Caco-2 (cell line): ENCODE measurements around the gene NCKAP5. TPM values are rescaled to one million over a fixed set of nuclear protein-coding genes. Genes with fewer than 3 reads are reported as not detected.

Source experiments
- BruUV-seq: library from RNA; stranded (reverse); fragments of 400-500 nt; replicated peaks from 2 replicates; lab custom pipeline; 2021; lab: Mats Ljungman, UMichigan
- CTCF ChIA-PET: fragments of 300-600 bp; sonication (Branson Sonifier 250); formaldehyde crosslinking; loops from one replicate; lab custom pipeline; 2022; ENCODE audit warnings: antibody characterized with exemption; lab: Charles Lee
- POLR2A ChIA-PET: fragments of 300-600 bp; sonication (Branson Sonifier 250); formaldehyde crosslinking; loops from one replicate; lab custom pipeline; 2022; ENCODE audit warnings: antibody characterized with exemption; lab: Charles Lee
- DNase-seq, 2 experiments: peaks; one replicate each; pipeline versions ENCODE4 v3.0.0 to v3.0.0-alpha.2; 2020 to 2022
- H3K27me3 ChIP-seq: replicated peaks from 2 replicates; pipeline ENCODE4 v1.6.0; 2011; ENCODE audit warnings: low read length; ENCODE audit not compliant: control insufficient read depth, insufficient read depth
- H3K36me3 ChIP-seq: 2 replicates; pipeline ENCODE4 v1.5.1; 2011; ENCODE audit warnings: low read length; ENCODE audit not compliant: control insufficient read depth, insufficient read depth
- H3K4me1 ChIP-seq: fragments of 250-450 bp; sonication (Bioruptor Pico); 2 replicates; pipeline ENCODE4 v1.5.1; 2020; ENCODE audit warnings: mild to moderate bottlenecking
- H3K4me3 ChIP-seq: 2 replicates; pipeline ENCODE4 v1.5.1; 2011; ENCODE audit warnings: low read depth, mild to moderate bottlenecking, control low read depth, low read length
- H3K9me3 ChIP-seq: fragments of 250-450 bp; sonication (Bioruptor Pico); 2 replicates; pipeline ENCODE4 v1.5.1; 2020; ENCODE audit warnings: mild to moderate bottlenecking, moderate library complexity
- H3K27ac Mint-ChIP-seq: one replicate; pipeline ENCODE4 v1.8.0; 2022; ENCODE audit warnings: mixed read lengths; ENCODE audit not compliant: unreplicated experiment
- H3K27me3 Mint-ChIP-seq: one replicate; pipeline ENCODE4 v1.8.0; 2022; ENCODE audit warnings: mixed read lengths; ENCODE audit not compliant: insufficient read depth, unreplicated experiment
- H3K36me3 Mint-ChIP-seq: one replicate; pipeline ENCODE4 v1.8.0; 2022; ENCODE audit warnings: mild to moderate bottlenecking, mixed read lengths; ENCODE audit not compliant: insufficient read depth, unreplicated experiment
- H3K4me1 Mint-ChIP-seq: one replicate; pipeline ENCODE4 v1.8.0; 2022; ENCODE audit warnings: low read depth, mixed read lengths; ENCODE audit not compliant: unreplicated experiment
- H3K4me3 Mint-ChIP-seq: one replicate; pipeline ENCODE4 v1.8.0; 2022; ENCODE audit warnings: mild to moderate bottlenecking, moderate library complexity, mixed read lengths; ENCODE audit not compliant: unreplicated experiment
- H3K9me3 Mint-ChIP-seq: one replicate; pipeline ENCODE4 v1.8.0; 2022; ENCODE audit warnings: mixed read lengths; ENCODE audit not compliant: unreplicated experiment
- CTCF ChIP-seq, 2 experiments: fragments of 200-600 bp in 1 of 2; IDR thresholded peaks; 1 replicate in 1 of 2; 2 replicates in 1 of 2; pipeline versions ENCODE4 v1.5.1 to v1.8.0; 2011 to 2022; ENCODE audit warnings: antibody characterized with exemption in 1 of 2, control low read depth in 1 of 2, inconsistent platforms in 1 of 2, low read depth in 1 of 2, low read length in 1 of 2, mild to moderate bottlenecking in 1 of 2, moderate library complexity in 1 of 2; ENCODE audit not compliant: insufficient read depth in 1 of 2, severe bottlenecking in 1 of 2, unreplicated experiment in 1 of 2
- intact Hi-C: fragments of 100-400 bp; cut with micrococcal nuclease; formaldehyde crosslinking; loops from one replicate; pipeline ENCODE4 v1.10.0; 2022; ENCODE audit not compliant: unreplicated experiment
- total RNA-seq: library from RNA; stranded (reverse); gene quantifications from 2 replicates; pipeline ENCODE4 v1.2.3, GENCODE V29; 2022

Gene NCKAP5
- total RNA-seq, 1 experiment from 2014 or later: 3.8 TPM

- ChIA-PET CTCF (no interaction called here), POLR2A (no interaction called here)
- BruUV-seq: no TSS peak
- no peaks in the 10 kb centered on the region for H3K4me1 ChIP-seq
- Mint-ChIP-seq H3K27me3 (peaks cover 3% of the 10 kb centered on the region), H3K4me1 (no peaks in the 10 kb centered on the region), H3K27ac (no peak overlapping the region), H3K4me3 (no peak overlapping the region), H3K9me3 (no peaks in the 10 kb centered on the region), H3K36me3 (no peaks in the 10 kb centered on the region)
- intact Hi-C loops: no loop called here
- no peak for DNase-seq
- no peaks in the 10 kb centered on the region for H3K9me3 ChIP-seq
- no peaks in the 10 kb centered on the region for H3K36me3 ChIP-seq
- H3K27me3 ChIP-seq: no peaks in the 10 kb centered on the region
- no peak for TF ChIP-seq CTCF (IDR thresholded peaks at IDR 0.05; ENCODE audit: insufficient read depth in 1 of 2, low read depth in 1 of 2, low read length in 1 of 2, severe bottlenecking in 1 of 2, unreplicated experiment in 1 of 2)
- H3K4me3 ChIP-seq: no peak overlapping the region
Measured at GRCh38 chr2:132725148-132725547, 843.1 kb downstream of the NCKAP5 start.

- Histone ChIP-seq H3K4me3 (no peak overlapping the region), H3K9me3 (no peaks in the 10 kb centered on the region), H3K27me3 (no peaks in the 10 kb centered on the region), H3K4me1 (no peaks in the 10 kb centered on the region), H3K36me3 (no peaks in the 10 kb centered on the region)
- Mint-ChIP-seq H3K4me3 (no peak overlapping the region), H3K4me1 (no peaks in the 10 kb centered on the region), H3K27ac (no peak overlapping the region), H3K36me3 (no peaks in the 10 kb centered on the region), H3K9me3 (no peaks in the 10 kb centered on the region), H3K27me3 (peaks cover 3% of the 10 kb centered on the region)
- TF ChIP-seq CTCF (IDR thresholded peaks at IDR 0.05; ENCODE audit: insufficient read depth in 1 of 2, low read depth in 1 of 2, low read length in 1 of 2, severe bottlenecking in 1 of 2, unreplicated experiment in 1 of 2): no peak
- intact Hi-C loops: no loop called here
- no peak for DNase-seq
- CTCF ChIA-PET: no interaction called here
- POLR2A ChIA-PET: no interaction called here
- BruUV-seq: no TSS peak
Measured at GRCh38 chr2:132721938-132722337, 846.3 kb downstream of the NCKAP5 start.

- no peaks in the 10 kb centered on the region for H3K9me3 ChIP-seq
- POLR2A ChIA-PET: no interaction called here
- no peaks in the 10 kb centered on the region for H3K9me3 Mint-ChIP-seq
- no peaks in the 10 kb centered on the region for H3K36me3 ChIP-seq
- no peak overlapping the region for H3K4me3 Mint-ChIP-seq
- CTCF ChIA-PET: no interaction called here
- no peaks in the 10 kb centered on the region for H3K36me3 Mint-ChIP-seq
- BruUV-seq: no TSS peak
- TF ChIP-seq CTCF (IDR thresholded peaks at IDR 0.05; ENCODE audit: insufficient read depth in 1 of 2, low read depth in 1 of 2, low read length in 1 of 2, severe bottlenecking in 1 of 2, unreplicated experiment in 1 of 2): no peak
- H3K4me3 ChIP-seq: no peak overlapping the region
- H3K4me1 ChIP-seq: no peaks in the 10 kb centered on the region
- no peaks in the 10 kb centered on the region for H3K4me1 Mint-ChIP-seq
- intact Hi-C loops: no loop called here
- H3K27ac Mint-ChIP-seq: no peak overlapping the region
- DNase-seq: no peak
- no peaks in the 10 kb centered on the region for H3K27me3 ChIP-seq
- H3K27me3 Mint-ChIP-seq: peaks cover 3% of the 10 kb centered on the region
Measured at GRCh38 chr2:132720393-132720792, 847.9 kb downstream of the NCKAP5 start.
